ENCODE results near the gene SAP30L. TPM values are rescaled to one million over a fixed set of nuclear protein-coding genes. Genes with fewer than 3 reads are reported as not detected.

The SAP30L gene
- total RNA-seq, 1 donor from 2014 or later = 18.1 TPM

DNA sequence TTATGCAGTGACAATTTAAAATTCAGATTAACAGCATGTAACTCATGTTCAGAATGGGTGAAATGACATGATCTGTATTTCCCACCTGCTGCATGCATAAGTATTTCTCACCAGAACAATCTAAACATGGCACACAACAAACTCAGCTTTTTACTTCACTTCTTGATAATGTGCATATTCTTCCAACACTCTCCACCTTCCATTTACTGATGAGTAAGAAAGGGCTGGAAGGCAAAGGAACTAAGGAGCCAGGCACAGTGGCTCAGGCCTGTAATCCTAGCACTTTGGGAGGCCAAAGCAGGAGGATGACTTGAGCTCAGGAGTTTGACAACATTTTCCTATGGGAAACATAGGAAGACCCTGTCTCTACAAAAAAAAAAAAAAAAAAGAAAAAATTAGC lies 35.8 kb upstream of the SAP30L start:
- DNase-seq = no peak
- TF ChIP-seq, protein P1, sequence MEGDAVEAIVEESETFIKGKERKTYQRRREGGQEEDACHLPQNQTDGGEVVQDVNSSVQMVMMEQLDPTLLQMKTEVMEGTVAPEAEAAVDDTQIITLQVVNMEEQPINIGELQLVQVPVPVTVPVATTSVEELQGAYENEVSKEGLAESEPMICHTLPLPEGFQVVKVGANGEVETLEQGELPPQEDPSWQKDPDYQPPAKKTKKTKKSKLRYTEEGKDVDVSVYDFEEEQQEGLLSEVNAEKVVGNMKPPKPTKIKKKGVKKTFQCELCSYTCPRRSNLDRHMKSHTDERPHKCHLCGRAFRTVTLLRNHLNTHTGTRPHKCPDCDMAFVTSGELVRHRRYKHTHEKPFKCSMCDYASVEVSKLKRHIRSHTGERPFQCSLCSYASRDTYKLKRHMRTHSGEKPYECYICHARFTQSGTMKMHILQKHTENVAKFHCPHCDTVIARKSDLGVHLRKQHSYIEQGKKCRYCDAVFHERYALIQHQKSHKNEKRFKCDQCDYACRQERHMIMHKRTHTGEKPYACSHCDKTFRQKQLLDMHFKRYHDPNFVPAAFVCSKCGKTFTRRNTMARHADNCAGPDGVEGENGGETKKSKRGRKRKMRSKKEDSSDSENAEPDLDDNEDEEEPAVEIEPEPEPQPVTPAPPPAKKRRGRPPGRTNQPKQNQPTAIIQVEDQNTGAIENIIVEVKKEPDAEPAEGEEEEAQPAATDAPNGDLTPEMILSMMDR (IDR thresholded peaks at IDR 0.05; ENCODE audit: partially characterized antibody, unreplicated experiment) = no peak
- Mint-ChIP-seq H3K27me3 (ENCODE audit: unreplicated experiment) (no peaks in the 10 kb centered on the region), H3K9me3 (ENCODE audit: unreplicated experiment) (peaks cover 4% of the 10 kb centered on the region), H3K4me1 (ENCODE audit: low read depth, unreplicated experiment) (peaks cover 5% of the 10 kb centered on the region), H3K36me3 (ENCODE audit: unreplicated experiment) (peaks cover 4% of the 10 kb centered on the region), H3K4me3 (ENCODE audit: unreplicated experiment) (no peak overlapping the region), H3K27ac (ENCODE audit: unreplicated experiment) (no peak overlapping the region)

DNA sequence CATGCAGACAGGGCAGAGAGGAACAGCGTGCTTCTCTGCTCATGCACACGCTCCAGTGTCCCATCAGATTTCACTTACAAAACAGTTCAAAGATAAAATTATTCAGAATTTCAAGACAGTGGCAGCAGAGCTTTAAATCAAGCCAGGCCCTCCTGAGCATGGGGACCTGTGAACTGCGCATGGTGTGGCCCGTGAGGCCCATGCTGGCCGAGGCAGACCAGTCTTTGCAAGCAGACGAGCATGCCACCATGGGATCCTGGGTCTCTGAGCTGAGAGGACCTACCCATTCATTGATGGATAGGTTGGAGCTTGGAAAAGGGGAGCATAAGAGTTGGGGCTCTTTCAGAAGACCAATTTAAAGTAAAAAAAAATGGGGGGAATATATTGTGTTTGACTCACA lies 35.0 kb upstream of the SAP30L start:
- Mint-ChIP-seq H3K9me3 (ENCODE audit: unreplicated experiment) (peaks cover 4% of the 10 kb centered on the region), H3K27me3 (ENCODE audit: unreplicated experiment) (no peaks in the 10 kb centered on the region), H3K4me3 (ENCODE audit: unreplicated experiment) (no peak overlapping the region)

DNA sequence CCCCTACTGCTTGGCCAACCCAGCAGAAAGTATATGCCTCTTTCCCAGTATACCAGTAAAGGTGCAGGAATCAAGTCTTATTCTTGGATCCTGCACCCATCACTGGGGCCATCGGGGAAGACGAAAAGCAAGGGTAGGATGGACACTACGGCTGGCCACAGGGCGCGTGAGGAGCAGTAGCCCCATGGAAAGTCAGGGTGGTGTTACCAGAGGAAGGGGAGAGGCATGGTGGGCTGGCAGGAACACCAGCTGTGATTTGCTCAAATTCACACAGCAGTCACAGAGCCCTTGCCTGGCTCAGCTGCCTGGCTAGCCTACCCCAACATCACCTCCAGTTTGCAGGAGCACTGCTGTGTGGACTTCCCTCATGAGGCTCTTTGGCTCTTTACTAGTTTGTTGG lies 34.5 kb upstream of the SAP30L start:
- Mint-ChIP-seq H3K9me3 (ENCODE audit: unreplicated experiment) (peaks cover 4% of the 10 kb centered on the region), H3K4me3 (ENCODE audit: unreplicated experiment) (no peak overlapping the region), H3K27me3 (ENCODE audit: unreplicated experiment) (no peaks in the 10 kb centered on the region), H3K4me1 (ENCODE audit: low read depth, unreplicated experiment) (peaks cover 5% of the 10 kb centered on the region), H3K36me3 (ENCODE audit: unreplicated experiment) (peaks cover 4% of the 10 kb centered on the region), H3K27ac (ENCODE audit: unreplicated experiment) (no peak overlapping the region)
- TF ChIP-seq, protein P1 (IDR thresholded peaks at IDR 0.05; ENCODE audit: partially characterized antibody, unreplicated experiment) = no peak
- no peak for DNase-seq

More for the DNA sequence above, 35.0 kb upstream of the SAP30L start:
- Mint-ChIP-seq H3K36me3 (ENCODE audit: unreplicated experiment) (peaks cover 4% of the 10 kb centered on the region), H3K27ac (ENCODE audit: unreplicated experiment) (no peak overlapping the region), H3K4me1 (ENCODE audit: low read depth, unreplicated experiment) (peaks cover 5% of the 10 kb centered on the region)
- DNase-seq = no peak
- TF ChIP-seq, protein P1 (IDR thresholded peaks at IDR 0.05; ENCODE audit: partially characterized antibody, unreplicated experiment) = no peak

DNA sequence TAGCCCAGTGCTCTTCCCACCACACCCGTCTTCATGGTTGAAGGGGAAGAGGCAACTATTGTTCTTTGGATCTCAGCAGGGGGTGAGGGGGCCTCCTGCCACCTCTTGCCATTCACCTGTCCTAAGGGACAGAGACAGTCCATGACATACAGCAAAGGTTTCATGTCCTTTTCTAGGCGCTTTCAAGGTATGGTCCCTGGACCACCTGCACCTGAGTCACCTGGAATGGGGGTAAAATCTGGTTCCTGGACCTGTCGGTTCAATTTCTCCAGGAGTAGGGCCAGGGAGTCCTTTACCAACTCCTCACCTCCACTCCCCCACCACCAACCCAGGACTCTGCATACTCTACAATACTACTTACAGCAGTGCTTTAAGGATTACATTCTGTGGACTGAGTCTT lies 33.5 kb upstream of the SAP30L start:
- peaks cover 4% of the 10 kb centered on the region for H3K36me3 Mint-ChIP-seq (ENCODE audit: unreplicated experiment)
- no peak overlapping the region for H3K4me3 Mint-ChIP-seq (ENCODE audit: unreplicated experiment)
- TF ChIP-seq, protein P1 (IDR thresholded peaks at IDR 0.05; ENCODE audit: partially characterized antibody, unreplicated experiment) = no peak
- H3K4me1 Mint-ChIP-seq (ENCODE audit: low read depth, unreplicated experiment) = peaks cover 5% of the 10 kb centered on the region
- no peak for DNase-seq
- no peak overlapping the region for H3K27ac Mint-ChIP-seq (ENCODE audit: unreplicated experiment)
- H3K27me3 Mint-ChIP-seq (ENCODE audit: unreplicated experiment) = peaks cover 1% of the 10 kb centered on the region
- H3K9me3 Mint-ChIP-seq (ENCODE audit: unreplicated experiment) = peaks cover 3% of the 10 kb centered on the region

DNA sequence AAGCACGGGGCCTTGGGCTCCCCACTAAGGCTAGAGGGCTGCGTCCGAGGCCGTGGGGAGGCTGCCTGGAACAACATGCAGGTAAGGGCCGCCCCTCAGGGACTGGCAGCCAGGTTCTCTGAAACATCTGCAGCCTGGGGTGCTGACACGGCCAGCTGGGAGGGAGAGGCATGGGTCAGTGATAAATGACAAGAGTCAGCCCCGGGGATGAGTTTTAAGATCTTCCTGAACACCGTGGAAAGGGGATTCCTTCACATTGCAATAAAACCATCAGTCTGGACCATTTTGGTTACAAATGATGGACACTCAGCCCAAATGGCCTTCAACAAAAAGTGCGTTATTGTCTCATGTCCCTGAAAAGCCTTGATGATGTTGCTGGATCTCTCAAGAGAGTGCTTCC lies 32.9 kb upstream of the SAP30L start:
- H3K27me3 Mint-ChIP-seq (ENCODE audit: unreplicated experiment) = peaks cover 1% of the 10 kb centered on the region
- no peak overlapping the region for H3K4me3 Mint-ChIP-seq (ENCODE audit: unreplicated experiment)
- H3K9me3 Mint-ChIP-seq (ENCODE audit: unreplicated experiment) = peaks cover 3% of the 10 kb centered on the region
- DNase-seq = no peak
- TF ChIP-seq, protein P1 (IDR thresholded peaks at IDR 0.05; ENCODE audit: partially characterized antibody, unreplicated experiment) = no peak
- H3K36me3 Mint-ChIP-seq (ENCODE audit: unreplicated experiment) = peaks cover 4% of the 10 kb centered on the region
- no peak overlapping the region for H3K27ac Mint-ChIP-seq (ENCODE audit: unreplicated experiment)
- peaks cover 5% of the 10 kb centered on the region for H3K4me1 Mint-ChIP-seq (ENCODE audit: low read depth, unreplicated experiment)

Measured in glutamatergic neuron (in vitro differentiated cells).